ENCODE measurements around the gene MBP.
A peak's percentile ranks its signal among the peaks of the same experiment; 100 is the strongest.

The MBP gene

DNA sequence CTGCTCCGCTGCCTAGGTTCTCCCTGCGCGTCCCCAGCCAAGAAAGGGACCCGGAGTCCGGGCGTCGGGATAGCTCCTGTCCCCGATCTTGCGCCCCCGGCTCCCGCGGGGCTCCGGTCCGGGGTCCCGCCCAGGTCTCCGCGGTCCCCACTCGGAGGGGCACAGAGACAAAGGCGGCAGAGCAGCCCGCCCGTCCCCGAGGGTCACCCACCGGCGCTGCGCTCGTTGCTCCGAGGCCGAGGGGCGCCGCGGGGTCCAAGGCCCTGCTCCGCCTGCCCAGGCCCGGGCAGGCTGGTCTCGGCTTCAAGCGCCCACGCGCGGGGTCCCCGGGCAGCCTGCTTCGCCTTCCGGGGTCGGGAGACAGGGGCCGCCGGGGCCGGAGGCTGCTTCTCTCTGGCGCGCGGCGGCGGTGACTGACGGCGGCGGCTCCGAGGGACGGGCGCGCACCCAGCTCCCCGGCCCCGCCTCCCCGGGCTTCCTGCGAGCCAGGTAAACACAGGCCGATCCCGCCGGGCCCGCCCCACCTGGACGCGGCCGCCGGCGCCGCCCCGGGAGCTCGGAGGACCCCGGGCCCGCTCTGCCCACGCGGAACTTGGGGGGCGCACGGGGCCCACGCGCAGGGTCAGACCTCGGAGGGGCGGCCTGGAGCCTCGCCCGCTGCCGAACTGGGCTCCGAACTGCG is at the start of gene MBP:
TSS of gene MBP (minus strand) at position 415 of the 682 bp plus-strand sequence. CDS start 27,522 bp downstream, outside the sequence.
- DNase-seq = no peak

DNA sequence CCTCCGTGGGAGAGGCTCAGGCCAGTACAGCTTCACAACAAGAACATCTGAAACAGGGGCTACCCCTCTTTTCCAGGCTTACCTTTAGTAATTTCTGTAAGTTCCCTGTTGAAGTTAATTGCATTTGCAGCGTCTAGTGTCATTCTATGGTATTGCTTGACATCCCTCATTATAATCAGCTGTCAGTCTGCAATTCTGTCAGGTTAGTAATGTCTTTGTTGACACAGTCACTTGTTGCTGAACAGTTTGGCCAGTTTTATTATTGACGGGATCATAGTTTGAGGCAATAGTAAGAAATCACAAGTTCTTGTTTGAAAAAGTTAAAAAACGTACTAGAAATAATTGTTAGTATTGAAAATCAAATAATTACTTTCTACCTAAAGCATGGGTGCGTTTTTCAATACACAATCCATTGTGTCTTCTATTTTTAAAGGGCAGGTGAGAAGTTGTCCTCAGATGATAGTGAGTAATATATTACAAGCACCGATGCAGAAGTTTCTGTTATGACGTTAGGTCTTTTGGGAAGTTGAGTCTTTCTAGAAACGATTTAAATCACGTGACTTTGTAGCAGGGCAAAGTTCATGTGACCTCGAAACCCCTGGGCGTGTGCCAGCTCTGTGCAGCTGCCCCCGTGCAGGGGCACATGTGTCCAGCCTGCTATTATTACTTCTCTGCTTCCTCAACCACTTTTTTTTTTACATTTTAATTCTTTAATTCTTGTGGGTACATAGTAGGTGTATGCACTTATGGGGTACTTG is 49.5 kb upstream of the MBP start:
- DNase-seq = no peak

DNA sequence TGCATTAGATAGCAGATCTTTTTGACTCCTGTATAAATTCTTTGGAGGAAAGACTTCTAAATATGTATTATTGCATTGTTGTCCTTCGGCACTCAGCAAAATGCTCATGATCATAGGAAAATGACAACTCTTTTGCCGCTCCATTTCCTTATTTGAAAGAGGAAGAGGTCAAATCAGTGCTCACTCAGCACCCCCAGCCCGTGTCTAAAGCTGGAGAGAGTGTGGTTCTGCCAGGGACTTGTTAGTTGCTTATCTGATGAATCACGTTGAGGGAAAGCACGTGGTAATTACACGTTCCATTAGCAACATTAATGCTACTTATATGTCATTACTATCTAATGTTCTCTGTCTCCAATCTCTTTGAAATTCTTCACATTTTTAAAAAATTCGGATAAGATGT is 46.0 kb upstream of the MBP start:
- no peak for DNase-seq

DNA sequence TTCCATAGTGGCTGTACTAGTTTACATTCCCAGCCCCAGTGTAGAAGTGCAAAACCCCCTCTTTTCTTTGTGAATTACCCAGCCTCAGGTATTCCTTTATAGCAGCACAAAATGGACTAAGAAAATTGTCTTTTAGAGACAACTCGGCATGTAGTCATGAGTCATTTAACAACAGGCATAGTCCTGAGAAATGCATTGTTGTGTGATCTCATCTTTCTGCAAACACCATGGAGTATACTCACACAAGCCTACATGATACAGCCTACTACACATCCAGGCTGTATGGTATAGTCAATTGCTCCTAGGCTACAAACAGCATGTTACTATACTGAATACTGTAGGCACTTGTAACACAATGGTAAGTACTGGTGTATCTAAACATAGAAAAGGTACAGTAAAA is 44.4 kb upstream of the MBP start:
- DNase-seq = peak; percentile 29

DNA sequence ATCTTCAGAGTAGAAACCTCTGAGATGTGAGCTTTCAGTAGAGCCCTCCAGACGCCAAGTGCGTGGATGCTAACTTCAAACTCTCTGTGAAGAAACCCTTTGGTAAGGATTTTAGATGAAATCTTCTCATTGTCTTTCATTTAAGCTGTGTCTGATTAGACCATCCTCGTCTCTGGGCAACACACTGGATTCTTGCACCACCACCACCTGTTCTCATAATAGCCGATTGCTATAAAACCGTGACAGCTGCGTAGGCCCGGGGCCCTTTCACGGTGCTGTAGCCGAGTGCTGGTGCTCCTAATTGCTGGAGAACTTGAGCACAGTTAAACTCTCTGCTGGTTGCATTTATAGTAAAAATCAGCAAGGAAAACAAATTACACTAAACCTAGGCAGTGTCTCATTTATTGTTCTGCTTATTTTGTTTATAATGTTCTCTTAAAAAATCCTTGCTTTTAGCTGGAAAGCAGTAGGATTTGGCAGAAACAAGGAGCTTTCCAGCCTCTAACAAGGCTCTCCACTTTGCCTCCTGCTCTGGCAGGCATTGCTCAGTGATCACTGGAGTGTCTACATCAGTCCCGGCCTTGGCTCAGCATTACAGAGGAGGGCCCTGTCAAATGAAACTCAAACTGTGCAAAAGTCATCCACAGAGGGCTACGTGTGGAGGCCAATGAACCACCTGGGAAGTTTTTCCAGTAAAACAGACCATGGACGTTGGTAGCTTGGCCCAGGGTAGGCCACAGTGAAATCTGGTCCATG is 40.9 kb upstream of the MBP start:
- DNase-seq = no peak

DNA sequence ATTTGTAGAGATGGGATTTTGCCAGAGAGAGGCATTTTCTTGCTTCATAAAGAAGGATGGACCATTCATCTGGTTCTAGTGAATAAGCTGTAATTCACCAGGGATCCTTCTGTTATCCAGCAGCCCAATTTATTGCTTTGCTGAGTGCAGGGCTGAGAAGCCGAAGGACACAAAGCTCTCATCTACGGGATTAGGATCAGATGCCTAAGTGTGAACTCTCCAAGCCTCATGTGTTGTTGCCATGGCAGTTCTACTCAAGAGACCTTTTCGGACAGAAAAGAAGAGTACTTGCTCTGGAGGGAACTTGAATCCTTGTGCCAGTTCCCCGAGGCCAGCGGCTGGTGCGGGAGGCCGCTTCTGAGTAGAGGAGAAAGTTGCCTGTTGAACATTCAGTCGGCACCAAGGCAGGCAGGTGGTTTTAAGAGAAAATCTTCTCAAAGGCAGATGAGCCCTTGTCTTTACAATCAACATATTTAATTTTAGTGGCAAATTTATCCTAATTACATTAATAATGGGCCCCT is 38.4 kb upstream of the MBP start:
- no peak for DNase-seq

DNA sequence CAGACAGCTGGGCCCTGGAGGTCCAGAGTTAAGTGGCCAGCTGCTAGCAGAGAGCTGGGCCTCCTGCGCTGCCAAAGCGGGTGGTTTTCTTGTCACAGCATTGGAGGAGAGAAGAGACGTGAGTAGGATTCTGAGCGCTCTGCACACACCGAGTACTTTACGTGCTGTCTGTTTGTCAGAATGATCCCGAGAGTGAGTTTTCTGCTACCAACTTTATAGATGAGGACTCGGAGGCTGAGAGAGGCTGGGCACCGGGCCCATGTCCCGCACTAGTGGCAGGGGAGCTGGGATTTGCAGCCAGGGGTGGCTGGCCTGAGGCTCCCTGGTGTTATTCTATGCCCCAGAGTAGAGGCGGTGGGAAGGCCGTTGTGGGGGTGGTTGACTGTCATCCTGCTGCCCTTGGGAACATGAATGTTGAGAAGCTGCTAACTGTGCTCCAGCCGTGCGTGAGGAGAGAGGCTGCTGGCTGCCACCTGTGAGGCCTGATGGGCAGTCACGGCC is 36.3 kb upstream of the MBP start:
- no peak for DNase-seq

DNA sequence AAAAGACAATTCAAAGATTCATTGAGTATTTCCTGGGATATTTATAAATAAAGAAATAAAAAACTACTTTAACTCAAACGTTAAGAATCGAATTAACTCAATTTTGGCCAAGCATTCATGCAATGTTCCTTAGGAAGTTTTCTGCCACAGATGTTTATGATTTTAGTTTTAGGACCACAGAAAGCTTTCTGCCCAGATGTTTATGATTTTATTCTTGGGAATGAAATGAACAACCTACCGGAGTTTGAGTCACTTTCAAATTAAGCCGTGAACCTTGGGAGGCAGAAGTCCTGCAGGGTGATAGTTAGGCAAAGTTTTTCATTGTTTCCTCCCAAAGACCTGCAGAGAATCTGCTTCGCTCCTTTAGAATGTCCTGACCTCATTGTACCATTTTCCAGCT is 34.7 kb upstream of the MBP start:
- no peak for DNase-seq

DNA sequence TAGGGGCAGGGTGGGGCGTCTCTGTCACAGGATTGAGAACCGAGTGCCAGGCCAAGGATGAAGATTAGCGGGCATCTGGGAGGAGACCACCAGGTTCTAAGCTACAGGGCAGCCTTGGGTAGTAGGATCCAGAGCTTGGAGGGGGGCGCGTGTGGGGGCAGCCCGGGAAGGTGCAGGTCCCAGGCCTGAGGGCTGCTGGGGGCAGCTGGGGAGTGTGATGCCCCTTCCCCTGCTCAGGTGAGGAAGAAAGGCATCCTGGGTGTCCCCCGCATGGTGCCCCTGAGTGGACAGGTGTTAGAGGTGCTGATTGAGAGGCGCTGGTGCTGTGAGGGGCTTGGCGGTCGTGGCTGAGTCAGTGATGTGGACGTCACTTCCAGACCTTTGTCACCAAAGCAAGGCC is 33.9 kb upstream of the MBP start:
- no peak for DNase-seq

DNA sequence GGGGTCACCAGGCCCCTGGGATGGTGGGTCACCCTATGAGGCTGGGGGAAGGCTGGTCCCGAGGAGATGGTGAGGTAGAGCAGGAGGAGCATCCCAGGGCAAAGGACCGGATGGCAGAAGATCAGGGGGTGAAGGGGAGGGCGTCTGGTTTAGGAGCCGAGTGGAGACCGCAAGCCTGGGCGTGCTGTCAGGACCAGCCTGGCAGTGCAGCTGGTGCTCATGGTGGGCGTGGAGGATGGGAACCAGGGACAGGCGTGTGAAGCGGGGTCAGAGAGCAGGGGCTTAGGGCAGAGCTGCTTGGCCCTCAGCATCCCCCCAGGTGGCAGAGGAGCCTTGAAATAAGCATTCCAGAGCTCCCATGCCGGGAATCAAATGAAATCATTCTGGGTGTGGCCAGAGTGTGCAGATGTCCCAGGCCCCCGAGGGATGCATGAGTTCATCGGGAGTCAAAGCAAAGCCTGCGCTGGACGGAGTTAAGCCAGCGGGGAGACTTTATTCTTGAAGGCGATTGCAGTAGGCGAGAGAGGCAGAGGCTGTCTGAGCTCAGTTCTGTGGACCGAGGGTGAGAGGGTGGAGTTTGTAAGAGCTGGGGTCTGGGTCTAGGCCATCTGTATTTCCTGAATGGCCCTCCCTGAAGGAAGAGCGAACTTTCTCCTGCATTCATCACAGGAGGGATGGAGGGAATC is 33.1 kb upstream of the MBP start:
- DNase-seq = no peak

DNA sequence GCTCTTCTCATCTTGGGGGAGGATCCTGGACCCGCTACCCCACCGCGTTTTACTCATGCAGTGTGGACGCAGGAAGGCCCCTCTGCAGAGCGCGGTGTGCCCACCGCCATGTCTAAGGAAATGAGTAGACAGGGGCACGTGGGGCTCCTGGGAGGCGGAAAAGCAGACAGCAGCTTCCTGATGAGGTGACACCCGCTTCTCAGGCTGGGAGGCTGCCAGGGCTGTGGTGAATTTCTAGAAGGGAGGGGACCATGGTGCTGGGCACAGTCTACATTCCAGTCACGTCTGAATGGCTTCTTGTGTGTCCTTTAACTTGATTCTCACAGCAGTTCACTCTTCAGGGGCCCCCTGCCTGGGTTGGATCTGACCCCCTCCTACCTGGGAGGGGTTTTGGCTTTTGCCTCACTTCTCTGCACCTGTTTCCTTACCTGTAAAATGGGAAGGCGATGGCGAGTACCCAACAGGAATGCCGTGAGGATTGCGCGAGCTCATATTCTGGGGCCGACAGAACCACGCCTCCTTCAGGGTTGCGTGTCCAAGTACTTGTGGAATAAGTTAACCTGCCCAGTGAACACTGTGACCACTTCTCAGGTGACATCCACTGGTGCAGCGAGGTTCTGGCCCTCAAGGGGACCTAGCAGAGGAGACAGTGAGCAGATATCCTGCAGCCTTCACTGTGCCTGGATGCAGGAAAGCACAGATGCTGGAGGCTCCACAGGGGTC is 32.3 kb upstream of the MBP start:
- peak; percentile 38 for DNase-seq

DNA sequence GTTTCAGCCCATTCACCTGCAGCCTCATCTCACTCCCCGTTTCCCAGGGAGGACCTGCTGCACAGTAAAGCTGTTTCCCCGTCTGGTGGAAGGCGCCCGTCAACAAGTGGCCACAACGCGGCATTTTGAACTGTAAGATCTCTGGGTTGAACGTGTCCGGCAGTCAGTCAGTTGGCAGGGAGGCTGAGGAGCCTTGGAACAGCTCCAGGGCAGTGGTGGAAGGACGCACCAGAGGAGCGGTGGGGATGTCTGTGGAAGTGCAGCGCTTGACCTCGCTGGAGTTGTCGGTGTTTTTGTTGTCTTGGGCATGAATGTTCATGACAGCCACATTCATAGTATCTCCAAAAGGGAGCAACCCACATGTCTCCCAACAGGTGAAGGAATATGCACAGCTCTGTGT is 31.4 kb upstream of the MBP start:
- no peak for DNase-seq

DNA sequence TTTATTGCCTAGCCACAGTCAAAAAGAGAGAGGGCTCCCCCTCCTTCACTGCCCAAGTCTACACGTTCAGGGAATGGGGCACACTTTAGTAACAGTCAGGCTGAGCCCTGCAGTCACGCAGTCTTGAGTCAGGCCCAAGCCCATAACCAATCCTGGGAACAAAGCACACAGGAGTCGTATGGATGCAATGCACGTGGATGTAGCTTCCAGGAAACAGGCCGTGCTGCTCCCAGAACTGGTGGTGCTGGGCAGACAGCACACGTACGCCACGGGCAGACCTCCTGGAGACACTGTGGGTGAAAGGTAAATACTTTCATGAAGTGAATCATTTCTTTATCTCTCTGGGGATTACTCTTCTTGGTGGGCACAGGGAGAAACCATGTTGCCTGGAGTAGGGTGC is 30.0 kb upstream of the MBP start:
- no peak for DNase-seq

DNA sequence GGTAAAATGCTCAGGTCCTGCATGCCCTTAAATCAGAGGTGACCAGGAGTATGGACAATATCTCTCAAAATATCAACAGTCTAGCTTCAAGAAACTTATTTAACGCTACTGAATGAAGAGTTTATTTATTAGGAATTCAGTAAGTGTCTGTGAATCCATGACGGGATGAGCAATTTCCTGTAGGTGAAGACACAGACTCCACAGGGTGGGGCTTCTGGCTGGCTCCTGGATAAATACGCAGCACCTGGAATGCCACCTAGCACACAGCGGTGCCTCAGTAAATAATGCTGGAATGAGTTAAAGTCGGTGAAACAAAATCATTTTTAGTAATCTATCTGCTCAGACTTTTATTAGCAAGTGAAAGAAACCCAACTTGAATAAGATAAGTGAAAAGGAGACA is 29.4 kb upstream of the MBP start:
- no peak for DNase-seq

DNA sequence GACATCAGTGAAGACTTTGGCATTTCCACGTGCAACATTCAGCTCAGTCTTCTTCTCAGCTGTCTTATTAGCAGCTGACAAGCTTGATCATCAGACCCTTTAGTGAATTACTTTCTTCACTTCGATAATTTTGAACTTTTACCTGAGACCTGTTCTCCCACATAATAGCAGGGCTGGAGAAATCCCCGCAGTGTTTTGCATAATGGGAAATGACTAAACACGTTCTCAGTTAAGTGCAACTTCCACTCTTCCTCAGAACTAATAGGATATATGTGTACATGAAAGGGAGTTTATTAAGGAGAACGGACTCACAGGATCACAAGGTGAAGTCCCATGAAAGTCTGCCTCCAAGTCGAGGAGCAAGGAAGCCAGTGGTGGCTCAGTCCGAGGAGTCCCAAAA is 28.8 kb upstream of the MBP start:
- no peak for DNase-seq

DNA sequence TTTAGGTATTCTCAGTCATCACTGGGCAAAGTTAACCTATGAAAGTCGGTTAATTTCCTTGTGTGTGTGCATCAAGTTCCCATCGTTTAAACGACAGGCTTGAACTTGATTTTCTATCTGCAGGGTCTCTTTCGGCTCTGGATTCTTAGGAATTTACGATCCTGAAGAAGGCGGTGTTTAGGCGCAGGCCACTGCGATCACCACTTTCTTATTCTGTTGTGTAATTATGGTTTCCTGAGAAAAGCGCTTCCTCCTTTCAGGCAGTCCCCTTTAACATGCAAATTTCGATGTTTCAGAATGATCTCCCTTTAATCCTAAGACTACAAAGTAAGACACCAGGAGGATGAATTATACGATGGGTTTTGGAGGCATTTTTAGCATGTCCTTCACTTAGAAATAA is 27.9 kb upstream of the MBP start:
- no peak for DNase-seq

DNA sequence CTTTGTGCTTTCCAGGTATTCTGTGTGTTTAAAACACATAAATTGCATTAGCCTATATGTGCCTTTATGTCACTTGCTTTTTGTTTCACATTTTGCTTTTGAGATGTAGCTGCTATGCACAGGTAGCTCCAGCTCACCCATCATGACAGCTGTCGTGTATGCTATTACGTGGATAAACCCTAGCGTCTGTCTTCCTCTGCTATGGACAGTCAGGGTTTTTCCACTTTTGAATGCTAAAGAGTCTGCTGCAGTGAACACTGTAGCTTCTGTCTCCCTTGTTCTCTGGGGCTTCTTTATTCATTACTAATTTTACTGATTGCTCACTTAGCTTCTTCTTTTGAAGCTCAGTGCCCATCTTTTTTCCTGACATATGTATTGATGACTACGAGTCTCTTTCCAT is 24.7 kb upstream of the MBP start:
- DNase-seq = no peak

DNA sequence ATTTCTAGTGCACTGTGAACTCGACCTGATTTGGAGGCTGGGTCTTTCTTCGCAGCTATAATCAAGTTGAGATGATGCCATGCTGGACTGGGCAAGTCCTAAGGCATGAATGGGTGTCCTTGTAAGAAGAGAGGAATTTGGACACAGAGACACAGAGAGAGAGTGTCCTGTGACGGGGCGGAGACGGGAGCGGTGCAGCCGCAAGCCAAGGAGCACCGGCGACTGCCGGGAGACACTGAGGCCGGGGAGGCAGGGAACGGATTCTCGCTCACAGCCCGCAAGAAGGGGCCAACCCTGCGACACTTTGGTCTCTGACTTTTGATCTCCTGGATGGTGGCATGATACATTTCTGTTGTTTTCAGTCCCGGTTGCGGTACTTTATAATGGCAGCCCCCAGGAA is 22.4 kb upstream of the MBP start:
- DNase-seq = no peak

DNA sequence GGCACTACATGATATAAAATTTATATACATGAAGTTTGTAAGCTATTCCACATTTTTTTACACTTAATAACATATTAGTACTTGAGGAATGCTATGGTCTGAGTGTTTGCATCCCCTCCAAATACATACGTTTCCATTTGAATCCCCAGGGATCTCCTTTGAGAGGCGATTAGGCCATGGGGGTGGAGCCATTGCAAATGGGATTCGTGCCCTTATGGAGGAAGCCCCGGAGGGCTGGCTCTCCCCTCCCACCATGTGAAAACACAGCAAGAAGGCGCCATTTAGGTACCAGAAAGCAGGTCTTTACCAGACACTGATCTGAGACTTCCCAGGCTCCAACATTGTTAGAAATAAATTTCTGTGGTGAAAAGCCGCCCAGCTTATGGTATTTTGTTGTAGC is 20.8 kb upstream of the MBP start:
- no peak for DNase-seq

DNA sequence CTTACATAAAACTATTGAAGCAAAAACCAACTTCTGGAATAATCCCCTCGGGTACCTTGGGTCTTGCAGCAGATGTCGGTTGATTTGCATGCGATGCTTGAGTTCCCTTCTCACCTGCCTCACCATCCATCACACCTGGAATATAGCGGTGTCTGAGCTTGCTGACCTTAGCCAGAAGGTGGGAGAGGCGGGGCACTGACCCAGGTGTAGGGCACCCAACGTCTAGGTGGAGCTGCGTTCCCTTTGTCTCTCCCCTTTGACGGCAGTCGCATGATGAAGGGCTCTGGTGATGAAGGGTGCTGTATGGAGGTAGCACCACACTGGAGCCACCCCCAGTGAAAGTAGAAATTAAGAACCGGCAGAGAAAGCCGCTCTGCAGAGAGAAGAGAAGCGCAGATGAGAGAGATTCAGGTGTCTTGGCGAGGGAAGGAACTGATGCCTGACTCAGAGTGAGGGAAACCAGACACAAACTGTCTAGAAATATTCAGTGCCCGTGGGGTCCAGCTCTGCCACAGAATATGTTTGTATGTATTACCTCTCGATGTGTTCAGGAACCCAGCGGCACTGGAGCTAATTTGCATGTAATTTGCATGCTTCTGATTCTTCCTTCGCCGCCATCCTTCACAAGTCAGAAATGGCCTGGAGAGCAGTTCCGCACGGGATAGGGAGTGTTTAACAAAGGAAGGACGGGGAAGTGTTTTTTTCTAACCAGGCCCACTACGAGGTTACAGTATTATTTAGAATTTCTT is 19.4 kb upstream of the MBP start:
- DNase-seq = no peak

DNA sequence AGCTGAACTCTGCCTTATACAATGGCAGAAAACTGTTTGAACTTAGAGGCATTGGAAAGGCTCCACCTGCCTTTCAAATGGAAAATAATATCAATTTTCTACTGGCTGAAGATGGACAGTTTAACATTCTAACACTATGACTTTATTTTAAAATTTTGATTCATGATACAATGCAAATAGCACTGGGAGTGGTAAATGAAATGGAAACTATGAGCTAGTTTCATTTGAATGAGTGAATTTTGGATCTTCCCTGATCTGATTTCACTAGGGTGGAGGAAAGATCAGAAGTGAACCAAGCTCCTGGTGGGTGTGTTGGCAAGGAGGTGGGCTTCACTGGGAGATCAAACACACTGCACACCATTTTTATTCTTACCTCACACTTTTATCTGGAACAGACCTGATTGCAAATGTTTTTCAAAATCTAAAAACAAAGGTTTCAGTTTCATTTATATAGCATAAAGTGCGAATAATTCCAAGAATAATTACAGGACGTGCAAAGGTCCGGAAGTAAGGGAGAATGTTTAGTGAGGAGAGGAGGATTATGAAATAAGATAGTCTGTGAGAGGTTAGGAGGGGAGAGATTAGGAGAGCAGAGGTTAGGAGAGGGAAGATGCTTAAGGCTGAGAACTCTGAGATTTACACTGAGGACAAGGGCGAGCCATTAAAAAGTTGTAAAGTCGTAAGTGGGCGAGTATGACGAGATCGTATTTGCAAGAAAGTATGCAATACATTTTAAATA is 18.6 kb upstream of the MBP start:
- DNase-seq = no peak

All from kidney glomerular epithelial cell (primary cell).